HG02870 (cell line): ENCODE measurements around the gene VPS35.
"Not testable (repeated sequence)": the region's sequence is repeated elsewhere in the genome, so short reads cannot be mapped to it uniquely, and the experiment has no call there.

Experiments used
- ATAC-seq: cut with Tn5 transposase; IDR thresholded peaks from one replicate; pipeline ENCODE4 v1.9.1; 2021; ENCODE audit warnings: mild to moderate bottlenecking, moderate library complexity; ENCODE audit not compliant: unreplicated experiment

VPS35 gene

GRCh38 chr16:46713634-46714033 lies 24.7 kb upstream of the VPS35 start:
- no peak for ATAC-seq

- ATAC-seq, result no peak
These were observed 23.9 kb upstream of the VPS35 start for GRCh38 chr16:46712911-46713310.

GRCh38 chr16:46711106-46712058 lies 22.4 kb upstream of the VPS35 start:
- no peak for ATAC-seq

GRCh38 chr16:46709469-46710005 lies 20.6 kb upstream of the VPS35 start:
- no peak for ATAC-seq

- no peak for ATAC-seq
These were observed 17.7 kb upstream of the VPS35 start for GRCh38 chr16:46706642-46707041.

GRCh38 chr16:46702030-46702429 lies 13.1 kb upstream of the VPS35 start:
- no peak for ATAC-seq

GRCh38 chr16:46701615-46702014 lies 12.6 kb upstream of the VPS35 start:
- ATAC-seq, result no peak

- no peak for ATAC-seq
These were observed 11.1 kb upstream of the VPS35 start for GRCh38 chr16:46700048-46700447.

GRCh38 chr16:46696957-46697356 lies 8.0 kb upstream of the VPS35 start:
- no peak for ATAC-seq

GRCh38 chr16:46695937-46696336 lies 7.0 kb upstream of the VPS35 start:
- no peak for ATAC-seq

GRCh38 chr16:46693598-46693997 lies 4.6 kb upstream of the VPS35 start:
- no peak for ATAC-seq

GRCh38 chr16:46691726-46692125 lies 2.7 kb upstream of the VPS35 start:
- no peak for ATAC-seq

- ATAC-seq, result no peak
These were observed 1.6 kb upstream of the VPS35 start for GRCh38 chr16:46690281-46691178.

- ATAC-seq, result peak; percentile 75
These were observed 645 bp upstream of the VPS35 start, which contains the start of gene ORC6 for GRCh38 chr16:46689365-46690280. Gene ORC6, plus strand, starts transcription at chr16:46689659. Its CDS starts 47 bp downstream, at chr16:46689706.

- ATAC-seq, result no peak
These were observed 801 bp downstream of the VPS35 start for GRCh38 chr16:46688101-46688653.

GRCh38 chr16:46687486-46687885 lies 1.5 kb downstream of the VPS35 start:
- ATAC-seq, result no peak

- ATAC-seq, result no peak
These were observed 2.0 kb downstream of the VPS35 start for GRCh38 chr16:46686815-46687473.

- not testable (repeated sequence) for ATAC-seq
These were observed 7.1 kb downstream of the VPS35 start for GRCh38 chr16:46681867-46682266.

- not testable (repeated sequence) for ATAC-seq
These were observed 11.0 kb downstream of the VPS35 start for GRCh38 chr16:46677943-46678342.
